ENCODE results near the gene TOM1L2.
"Not testable (repeated sequence)": the region's sequence is repeated elsewhere in the genome, so short reads cannot be mapped to it uniquely, and the experiment has no call there.

TOM1L2 gene

GRCh38 chr17:17942846-17943245 lies 29.4 kb downstream of the TOM1L2 start:
- peak; percentile 97 for FAIRE-seq

- no peak for FAIRE-seq
Measured at GRCh38 chr17:17941015-17941414, 31.2 kb downstream of the TOM1L2 start.

GRCh38 chr17:17940441-17940911 lies 31.7 kb downstream of the TOM1L2 start:
- FAIRE-seq = peak; percentile 100

DNA sequence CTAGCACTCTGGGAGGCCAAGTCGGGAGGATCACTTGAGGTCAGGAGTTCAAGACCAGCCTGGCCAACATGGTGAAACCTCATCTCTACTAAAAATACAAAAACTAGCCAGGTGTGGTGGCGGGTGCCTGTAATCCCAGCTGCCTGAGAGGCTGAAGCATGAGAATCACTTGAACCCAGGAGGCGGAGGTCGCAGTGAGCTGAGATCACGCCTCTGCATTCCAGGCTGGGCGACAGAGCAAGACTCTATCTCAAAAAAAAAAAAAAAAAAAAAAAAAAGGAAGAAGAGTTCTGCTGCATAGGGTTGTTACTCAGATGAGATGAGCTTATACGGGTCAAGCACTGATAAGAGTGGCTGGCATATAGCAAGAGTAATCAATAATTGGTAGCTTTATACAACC lies 32.3 kb downstream of the TOM1L2 start:
- not testable (repeated sequence) for FAIRE-seq

DNA sequence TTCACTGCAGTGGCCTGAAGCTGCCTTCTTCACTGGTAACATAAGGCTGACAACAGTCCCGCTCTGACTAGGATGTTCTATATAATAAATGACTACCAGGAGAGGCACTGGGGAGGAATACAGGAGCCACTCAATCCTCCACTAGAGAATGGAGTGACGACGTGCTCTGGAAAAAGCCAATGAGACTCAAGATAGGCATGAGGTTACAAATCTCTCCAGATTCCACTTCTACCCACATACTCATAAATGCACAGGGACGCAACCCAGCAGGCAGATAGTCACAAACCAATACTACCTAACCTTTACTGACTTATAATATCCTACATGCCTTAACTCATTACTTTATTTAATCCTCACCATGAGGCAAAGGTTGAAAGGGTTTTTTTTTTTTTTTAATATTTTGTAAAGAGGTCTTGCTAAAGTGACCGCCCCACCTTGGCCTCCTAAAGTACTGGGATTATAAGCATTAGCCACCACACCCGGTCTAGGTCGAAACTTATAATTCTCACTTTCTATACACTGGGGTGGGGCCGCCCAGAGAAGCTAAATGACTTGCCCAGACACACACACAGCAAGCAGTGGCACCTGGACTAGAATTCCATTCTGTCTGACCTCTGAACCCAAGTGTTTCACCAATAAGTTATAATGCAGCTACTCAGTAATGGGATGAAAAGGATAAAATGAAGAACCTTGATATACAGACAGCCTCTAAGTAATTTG lies 33.7 kb downstream of the TOM1L2 start:
- FAIRE-seq = peak; percentile 100

- no peak for FAIRE-seq
Measured at GRCh38 chr17:17937958-17938357, 34.2 kb downstream of the TOM1L2 start.

DNA sequence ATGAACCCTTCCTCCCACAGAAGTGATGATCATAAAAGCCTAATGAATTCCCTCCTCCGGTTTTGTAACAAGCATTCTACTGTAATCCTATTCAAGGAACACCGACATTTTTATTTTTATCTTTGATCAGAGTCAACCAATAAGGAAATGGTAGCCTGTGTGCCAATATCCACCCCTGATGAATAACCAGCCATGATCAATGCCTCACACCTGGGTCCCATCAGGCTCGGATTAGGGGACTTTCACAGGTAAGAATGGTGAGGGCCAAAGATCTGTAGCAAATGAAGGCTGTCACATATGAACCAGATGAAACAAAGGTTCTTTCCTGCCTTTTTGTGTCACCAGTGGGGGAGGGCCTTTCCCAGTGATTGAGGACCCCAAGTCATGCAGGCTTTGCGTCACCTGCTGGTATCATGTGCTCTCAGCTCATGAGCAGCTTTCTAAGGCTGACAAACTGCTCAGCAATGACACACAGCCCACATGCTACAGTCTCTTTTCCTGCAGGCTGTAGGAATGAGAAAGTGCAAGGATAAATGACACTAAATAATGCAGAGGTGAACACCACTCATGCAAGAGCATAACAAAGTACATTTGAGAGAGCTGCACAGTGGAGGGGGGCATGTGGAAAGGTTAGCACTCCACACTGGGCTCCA lies 34.9 kb downstream of the TOM1L2 start:
- FAIRE-seq = no peak

DNA sequence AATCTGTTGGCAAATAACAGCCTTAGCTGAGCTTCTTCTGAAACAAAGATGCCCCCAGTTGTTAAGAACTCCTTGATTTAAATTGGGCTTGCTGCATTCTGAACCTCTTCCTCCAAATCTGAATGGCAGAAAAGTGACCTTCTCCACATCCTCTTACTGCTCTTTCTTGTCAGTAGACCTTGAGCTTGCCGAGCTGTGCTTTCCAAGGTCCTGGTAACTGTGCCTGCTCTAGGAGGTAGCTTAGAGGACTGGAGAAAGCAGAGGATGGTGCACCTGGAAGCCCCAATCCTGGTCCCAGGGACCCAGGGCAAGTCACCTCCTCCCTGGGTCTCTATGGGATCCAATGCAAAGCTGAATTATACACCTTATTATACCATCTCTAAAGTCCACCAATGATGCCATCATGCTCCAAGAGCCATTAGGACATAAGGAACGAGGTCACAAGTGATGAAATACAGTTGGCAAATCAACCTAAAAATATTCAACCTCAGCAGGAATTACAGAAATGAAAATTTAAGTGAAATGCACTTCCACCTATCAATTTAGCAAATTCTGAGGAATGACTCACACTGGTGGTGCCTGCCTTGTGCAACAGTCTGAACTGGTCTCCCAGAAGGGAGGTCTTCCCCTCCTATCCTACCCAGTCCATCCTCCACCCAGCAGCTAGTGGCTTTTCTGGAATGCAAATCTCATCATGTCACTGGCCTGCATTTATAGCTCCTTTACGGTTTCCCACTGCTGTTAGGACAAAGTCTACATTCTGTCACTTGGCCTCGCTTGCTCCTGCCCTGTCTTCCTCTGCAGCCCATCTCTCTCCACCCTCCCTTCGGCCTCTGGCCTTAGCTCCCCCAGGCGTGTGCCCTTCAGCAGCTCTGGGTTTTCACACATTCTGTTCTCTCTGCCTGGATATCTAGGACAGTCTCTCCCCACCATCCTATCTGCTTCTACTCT lies 36.6 kb downstream of the TOM1L2 start:
- FAIRE-seq = no peak

- FAIRE-seq = no peak
Measured at GRCh38 chr17:17934806-17935205, 37.4 kb downstream of the TOM1L2 start.

DNA sequence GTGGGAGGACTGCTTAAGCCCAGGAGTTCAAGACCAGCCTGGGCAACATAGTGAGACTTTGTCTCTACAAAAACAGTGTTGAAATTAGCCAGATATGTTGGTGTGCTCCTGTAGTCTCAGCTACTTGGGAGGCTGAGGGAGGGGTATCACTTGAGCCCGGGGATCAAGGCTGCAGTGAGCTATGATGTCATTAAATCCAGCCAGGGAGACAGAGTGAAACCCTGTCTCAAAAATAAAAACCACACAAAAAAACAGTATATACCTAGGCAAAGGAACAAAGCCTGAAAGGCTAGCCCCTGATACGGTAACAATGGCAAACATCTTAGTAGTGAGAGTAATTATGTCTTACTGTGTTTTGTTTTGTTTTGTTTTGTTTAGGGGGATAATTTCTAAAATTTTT lies 38.0 kb downstream of the TOM1L2 start:
- FAIRE-seq = no peak

DNA sequence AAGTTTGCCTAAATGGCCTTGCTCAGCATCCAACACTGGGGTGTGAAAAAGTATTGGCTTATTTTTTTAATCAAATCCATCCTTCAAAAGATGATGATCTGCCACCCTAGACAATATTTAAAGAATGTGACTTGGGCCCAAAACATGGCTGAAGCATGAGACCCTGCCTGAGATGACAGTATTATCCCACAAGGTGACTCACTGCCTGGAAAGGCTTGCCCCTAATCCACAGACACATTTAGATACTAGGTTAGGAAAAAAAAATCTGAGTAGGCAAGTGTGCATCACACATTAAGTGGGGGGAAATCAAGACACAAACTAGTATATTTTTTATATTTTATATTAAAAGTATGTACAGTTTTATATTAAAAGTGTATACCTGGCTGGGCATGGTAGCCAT lies 38.4 kb downstream of the TOM1L2 start:
- FAIRE-seq = no peak

GRCh38 chr17:17931159-17931558 lies 41.0 kb downstream of the TOM1L2 start:
- no peak for FAIRE-seq

DNA sequence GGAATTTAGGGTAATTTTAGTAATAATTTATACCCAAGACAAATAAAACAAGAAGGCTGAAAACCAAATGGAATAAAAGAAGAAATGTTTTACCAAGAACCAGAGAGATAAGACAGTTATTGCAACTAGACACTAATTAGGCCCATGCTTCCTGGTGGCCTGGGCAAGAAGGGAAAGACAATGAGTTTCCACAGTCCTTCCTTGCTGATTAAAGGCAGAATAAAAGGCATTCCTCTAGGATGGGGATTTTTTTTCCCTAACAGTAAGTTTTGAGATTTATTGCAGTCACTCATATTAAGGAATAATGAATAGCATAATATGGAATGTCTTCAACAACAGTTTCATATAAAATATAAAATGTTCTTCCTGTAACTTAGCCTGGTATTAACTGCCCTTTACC lies 41.5 kb downstream of the TOM1L2 start:
- FAIRE-seq = peak; percentile 51

DNA sequence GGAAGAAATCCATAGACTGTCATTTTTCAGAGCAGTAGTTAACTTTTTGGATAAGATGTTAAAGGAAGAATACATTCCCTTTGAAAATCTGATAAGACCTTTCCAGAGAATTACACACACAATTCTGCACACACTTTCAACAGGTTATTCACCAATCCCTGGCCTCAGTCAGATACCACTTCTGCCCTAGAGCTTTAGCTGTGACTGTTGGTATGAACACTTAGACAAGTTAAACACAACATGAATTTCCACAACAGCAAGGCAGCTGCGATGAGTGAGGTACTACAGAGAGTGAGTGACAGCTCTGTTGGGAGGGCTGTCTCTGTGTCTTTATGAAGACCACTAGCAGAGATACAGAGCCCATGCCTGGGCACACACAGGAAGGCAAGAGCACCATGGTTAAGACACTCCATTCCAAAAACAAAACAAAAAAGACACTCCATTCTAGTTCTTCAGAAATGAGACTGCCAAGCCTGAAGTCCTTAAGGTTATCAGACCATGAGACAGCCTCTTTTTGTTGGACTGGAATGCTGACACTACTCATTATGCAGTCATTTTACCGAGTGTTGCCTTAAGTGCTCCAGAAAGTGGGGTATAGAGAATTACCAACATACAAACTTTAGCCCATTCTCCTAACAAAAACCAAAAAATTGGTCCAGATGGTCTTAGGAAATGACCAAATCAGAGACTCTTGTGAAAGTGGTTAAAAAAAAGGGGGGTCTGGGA lies 42.4 kb downstream of the TOM1L2 start:
- peak; percentile 49 for FAIRE-seq

- FAIRE-seq = no peak
Measured at GRCh38 chr17:17928398-17929287, 43.6 kb downstream of the TOM1L2 start.

DNA sequence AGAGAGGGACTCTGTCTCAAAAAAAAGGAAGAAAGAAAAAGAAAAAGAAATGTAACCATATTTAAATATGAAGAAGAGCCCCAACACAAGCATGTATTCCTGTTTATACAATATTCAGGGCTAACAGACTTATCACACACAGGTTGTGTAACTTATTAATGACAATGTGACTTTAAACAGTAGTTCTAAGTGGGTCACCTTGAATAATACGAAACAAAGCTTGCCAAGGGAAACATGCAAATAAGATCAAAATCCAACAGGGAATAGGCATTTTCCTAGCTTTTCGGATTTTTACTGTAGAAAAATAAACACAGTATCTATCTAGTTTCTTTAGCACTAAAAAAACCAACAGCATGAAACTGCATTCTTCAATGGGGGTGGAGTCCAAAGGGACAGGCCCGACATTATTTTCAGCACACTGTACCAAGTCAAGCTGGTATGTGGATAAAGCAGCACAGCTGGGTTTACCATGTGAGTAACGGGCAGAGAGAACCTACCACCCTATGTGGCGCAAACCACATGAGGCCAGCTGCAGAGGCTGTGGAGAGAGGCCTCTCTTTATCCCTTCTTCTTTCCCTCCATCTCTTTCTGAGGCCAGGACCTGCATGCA lies 45.3 kb downstream of the TOM1L2 start:
- peak; percentile 59 for FAIRE-seq

DNA sequence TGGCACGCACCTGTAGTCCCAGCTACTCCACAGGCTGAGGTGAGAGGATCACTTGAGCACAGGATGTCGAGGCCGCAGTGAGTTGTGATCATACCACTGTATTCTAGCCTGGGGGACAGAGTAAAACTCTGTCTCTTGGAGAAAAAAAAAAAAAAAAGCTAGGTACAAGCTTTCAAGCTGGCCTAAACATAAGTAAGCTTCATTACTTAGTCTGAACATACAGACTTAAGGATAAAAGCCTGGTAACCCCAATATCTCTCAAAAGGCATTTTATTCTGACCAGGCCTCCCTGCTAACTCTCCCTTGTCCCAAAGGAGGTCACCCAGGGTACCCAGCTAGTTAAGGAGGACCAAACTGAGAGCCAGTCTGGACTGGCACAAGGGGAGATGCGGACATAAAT lies 46.2 kb downstream of the TOM1L2 start:
- FAIRE-seq = no peak

GRCh38 chr17:17924857-17925250 lies 47.3 kb downstream of the TOM1L2 start:
- no peak for FAIRE-seq

GRCh38 chr17:17924131-17924856 lies 47.9 kb downstream of the TOM1L2 start:
- no peak for FAIRE-seq

DNA sequence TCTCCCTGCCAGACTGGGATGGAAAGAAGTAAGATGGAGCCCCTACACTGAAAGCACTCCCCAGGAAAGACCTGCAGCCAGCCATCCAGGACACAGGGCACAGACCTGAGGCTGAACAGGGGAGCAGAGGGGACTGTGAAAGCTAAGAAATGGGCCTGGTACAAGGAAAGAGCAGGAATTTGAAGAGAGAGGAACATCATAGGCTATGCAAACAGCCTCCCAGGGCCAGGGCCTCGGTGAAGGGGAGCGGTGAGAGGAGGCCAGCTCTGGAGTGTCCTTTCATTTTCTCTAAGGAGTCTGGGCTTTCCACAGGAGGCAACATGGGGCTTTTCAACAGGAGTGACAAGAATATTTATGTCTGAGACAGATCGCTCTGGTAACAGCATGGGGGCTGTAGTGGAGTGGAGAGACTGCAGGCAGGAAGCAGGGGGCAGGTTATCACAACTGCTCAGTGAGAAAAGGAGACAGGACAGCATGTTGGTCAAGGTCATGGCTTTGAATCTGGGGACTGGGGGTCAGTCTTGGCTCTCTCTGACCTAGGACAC lies 50.1 kb downstream of the TOM1L2 start:
- FAIRE-seq = no peak
